ENCODE data around the gene EMC9.

EMC9 gene

DNA sequence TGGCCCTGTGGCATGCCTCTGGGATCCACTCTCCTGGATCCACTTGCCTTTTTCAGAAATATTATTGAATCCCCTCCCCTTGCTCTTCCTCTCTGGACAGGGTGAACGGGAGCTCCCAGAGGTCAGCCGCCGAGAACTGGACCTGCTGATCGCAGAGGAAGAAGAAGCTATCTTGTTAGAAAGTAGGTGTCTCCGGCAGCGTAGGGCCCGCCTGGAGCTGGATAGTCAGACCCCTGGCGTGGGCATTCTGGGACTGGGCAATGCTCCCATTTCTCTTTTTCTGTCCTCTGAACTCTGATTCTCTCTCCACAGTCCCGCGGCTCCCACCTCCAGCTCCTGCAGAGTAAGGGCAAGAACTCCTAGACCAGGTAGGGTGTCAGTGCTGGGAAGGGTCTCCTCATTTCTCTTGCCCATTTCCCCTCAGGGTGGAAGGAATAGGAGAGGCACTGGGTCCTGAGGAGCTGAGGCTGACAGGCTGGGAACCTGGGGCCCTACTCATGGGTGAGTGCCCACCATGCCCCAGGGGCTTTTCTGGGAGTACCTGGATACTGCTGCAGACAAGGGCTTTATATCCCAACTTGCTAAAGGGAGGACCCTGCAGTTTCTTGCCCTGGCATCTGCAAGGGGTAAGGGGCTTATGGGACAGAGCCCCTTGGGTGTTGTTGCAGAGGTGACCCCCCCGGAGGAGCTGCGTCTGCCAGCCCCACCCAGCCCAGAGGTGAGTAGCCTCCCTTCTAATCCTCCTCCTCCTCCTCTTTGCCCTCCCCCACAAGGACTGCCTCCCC lies 35.8 kb upstream of the EMC9 start:
- no peak for DNase-seq

- no peak for DNase-seq
Observed at GRCh38 chr14:24176599-24176998, 35.2 kb upstream of the EMC9 start.

GRCh38 chr14:24172871-24173281 lies 31.5 kb upstream of the EMC9 start:
- DNase-seq, result no peak

DNA sequence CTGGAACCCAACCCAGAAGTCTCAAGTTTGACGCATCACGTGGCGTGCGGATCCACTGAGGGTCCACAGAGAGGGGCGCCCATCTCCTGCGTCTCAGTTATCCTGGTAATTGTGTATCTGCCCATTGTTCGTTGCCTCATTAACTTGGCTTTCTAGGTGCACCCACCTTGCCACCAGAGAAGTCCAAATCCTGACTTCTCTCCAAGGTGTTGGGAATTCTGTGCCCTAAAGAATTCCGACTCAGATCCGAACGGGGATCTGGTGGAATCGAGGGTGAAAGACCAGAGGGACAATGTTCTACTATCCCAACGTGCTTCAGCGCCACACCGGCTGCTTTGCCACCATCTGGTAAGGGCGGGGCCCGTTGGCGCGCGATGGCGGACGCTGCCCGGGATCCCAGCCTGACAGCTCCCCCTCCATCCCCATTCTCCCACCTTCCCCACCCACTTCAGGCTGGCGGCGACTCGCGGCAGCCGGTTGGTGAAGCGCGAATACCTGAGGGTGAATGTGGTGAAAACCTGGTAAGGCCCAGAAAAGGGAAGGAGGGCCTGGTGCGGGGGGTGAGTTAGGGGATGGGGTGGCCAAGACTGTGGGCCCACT lies 31.0 kb upstream of the EMC9 start:
- DNase-seq, result peak; percentile 63

- DNase-seq, result peak; percentile 100
Observed at GRCh38 chr14:24171422-24172260, 30.2 kb upstream of the EMC9 start, which contains the start of gene REC8. Gene REC8 (plus strand): TSS chr14:24172080. CDS start chr14:24172553, 473 bp downstream.

GRCh38 chr14:24167469-24168114 lies 26.2 kb upstream of the EMC9 start:
- no peak for DNase-seq

DNA sequence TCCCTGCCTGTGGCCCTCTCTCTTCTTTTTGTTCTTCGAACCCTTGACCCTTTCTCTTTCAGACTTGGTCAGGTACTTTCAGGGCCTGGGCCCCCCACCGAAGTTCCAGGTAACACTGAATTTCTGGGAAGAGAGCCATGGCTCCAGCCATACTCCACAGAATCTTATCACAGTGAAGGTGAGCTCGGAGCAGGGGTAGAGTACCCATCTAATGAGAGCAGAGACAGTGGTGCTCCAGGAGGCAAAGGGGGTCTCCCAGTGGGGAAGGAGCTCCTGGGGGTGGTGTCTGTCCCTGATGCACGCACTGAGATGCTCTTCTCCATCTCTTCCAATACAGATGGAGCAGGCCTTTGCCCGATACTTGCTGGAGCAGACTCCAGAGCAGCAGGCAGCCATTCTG lies 24.4 kb upstream of the EMC9 start:
- DNase-seq, result no peak

DNA sequence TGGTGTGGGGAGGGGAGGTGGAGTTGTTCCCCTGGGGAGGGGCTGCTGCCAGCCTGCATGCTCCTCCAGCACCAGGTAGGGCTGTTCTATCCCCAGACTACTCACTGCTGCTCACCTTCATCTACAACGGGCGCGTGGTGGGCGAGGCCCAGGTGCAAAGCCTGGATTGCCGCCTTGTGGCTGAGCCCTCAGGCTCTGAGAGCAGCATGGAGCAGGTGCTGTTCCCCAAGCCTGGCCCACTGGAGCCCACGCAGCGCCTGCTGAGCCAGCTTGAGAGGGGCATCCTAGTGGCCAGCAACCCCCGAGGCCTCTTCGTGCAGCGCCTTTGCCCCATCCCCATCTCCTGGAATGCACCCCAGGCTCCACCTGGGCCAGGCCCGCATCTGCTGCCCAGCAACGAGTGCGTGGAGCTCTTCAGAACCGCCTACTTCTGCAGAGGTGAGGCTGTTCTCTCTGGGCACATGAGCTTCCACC lies 23.2 kb upstream of the EMC9 start:
- no peak for DNase-seq

DNA sequence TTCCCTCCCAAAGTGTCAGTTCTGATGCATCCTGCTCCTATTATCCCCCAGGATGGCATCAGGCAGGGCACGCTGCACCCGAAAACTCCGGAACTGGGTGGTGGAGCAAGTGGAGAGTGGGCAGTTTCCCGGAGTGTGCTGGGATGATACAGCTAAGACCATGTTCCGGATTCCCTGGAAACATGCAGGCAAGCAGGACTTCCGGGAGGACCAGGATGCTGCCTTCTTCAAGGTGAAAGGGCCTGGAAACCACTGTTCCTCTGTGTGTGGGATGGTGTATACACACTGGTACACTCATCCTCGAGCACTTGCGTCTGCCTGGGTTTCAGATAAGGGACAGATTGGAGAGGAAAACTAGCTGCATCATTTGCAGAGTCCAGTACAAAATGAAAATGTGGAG lies 20.7 kb upstream of the EMC9 start:
- DNase-seq, result no peak

- DNase-seq, result peak; percentile 90
Observed at GRCh38 chr14:24160850-24161804, 19.7 kb upstream of the EMC9 start, which contains the start of gene IRF9. Gene IRF9 (plus strand): TSS chr14:24161265. CDS start chr14:24162145, 880 bp downstream.

- DNase-seq, result no peak
Observed at GRCh38 chr14:24160499-24160849, 19.1 kb upstream of the EMC9 start.

- no peak for DNase-seq
Observed at GRCh38 chr14:24159777-24160498, 18.5 kb upstream of the EMC9 start.

- no peak for DNase-seq
Observed at GRCh38 chr14:24157331-24157730, 15.9 kb upstream of the EMC9 start.

DNA sequence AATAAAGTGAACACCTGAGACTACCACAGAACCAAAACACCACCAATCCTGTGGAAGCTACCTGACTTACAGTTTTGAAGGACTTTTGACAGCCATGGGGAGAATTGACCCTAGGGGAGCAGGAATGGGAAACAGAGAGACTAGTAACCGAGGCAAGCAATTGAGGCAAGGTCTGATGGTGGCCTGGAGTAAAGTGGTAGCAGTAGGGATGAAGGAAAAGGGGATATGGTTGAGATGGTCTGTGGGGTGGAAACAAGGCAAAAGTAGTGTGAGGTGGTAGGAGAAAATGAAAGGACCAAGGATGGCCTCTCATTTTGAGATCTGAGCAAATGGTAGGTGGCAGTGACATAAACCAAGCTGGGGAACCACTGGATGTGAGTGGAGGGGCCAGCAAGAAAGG lies 15.4 kb upstream of the EMC9 start:
- no peak for DNase-seq

DNA sequence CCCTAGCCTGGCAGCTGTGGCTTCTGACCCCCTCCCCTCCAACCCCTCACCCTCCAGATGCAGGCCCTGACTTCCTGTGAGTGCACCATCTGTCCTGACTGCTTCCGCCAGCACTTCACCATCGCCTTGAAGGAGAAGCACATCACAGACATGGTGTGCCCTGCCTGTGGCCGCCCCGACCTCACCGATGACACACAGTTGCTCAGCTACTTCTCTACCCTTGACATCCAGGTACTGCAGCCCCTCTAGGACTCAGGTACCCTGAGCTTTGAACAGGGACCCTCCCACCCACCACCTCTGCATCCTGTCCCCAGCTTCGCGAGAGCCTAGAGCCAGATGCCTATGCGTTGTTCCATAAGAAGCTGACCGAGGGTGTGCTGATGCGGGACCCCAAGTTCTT lies 13.7 kb upstream of the EMC9 start:
- DNase-seq, result no peak

GRCh38 chr14:24151404-24152080 lies 10.2 kb upstream of the EMC9 start:
- no peak for DNase-seq

DNA sequence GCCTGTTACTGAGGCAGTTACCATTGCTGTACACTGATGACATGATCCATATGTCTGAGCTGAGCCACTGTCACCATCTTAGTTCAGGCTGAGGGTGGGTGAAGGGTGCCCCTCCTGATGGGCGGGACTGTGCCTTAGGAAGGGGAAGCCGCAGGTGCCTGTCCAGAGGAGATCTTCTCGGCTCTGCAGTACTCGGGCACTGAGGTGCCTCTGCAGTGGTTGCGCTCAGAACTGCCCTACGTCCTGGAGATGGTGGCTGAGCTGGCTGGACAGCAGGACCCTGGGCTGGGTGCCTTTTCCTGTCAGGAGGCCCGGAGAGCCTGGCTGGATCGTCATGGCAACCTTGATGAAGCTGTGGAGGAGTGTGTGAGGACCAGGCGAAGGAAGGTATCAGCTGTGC lies 9.6 kb upstream of the EMC9 start:
- DNase-seq, result no peak

DNA sequence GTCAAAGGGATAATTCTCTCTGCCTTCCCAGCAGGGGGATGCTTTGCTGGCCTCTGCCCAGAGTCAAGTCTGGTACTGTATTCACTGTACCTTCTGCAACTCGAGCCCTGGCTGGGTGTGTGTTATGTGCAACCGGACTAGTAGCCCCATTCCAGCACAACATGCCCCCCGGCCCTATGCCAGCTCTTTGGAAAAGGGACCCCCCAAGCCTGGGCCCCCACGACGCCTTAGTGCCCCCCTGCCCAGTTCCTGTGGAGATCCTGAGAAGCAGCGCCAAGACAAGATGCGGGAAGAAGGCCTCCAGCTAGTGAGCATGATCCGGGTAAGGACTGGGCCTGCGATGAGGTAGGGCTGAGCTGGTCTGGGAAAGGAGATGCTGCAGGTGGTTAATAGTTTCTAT lies 9.2 kb upstream of the EMC9 start:
- no peak for DNase-seq

- DNase-seq, result no peak
Observed at GRCh38 chr14:24150061-24150460, 8.7 kb upstream of the EMC9 start.

DNA sequence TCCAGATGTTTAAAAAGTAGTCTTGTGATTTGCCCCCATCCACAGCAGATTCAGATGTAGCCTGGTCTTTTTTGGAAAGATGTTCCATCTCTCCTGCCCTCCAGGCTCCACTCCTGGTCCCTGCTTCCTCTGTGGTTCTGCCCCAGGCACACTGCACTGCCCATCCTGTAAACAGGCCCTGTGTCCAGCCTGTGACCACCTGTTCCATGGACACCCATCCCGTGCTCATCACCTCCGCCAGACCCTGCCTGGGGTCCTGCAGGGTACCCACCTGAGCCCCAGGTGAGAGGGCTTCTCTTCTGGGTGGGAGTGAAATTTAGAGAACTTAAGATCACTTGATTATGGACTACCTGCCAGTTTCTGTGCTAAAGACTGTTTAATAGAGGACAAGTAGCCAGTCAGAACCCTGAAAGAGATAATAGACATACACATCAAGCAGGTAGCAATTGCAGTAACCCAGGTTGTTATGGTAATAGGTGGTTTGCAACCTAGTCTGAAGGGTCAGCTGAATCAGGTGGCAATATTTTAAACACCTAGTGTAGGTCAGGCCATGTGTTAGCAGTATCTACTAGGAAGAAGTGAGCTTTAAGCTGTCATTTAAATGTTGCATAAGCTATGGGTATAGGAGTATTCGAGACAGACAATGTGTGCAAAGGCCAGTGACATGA lies 8.0 kb upstream of the EMC9 start:
- DNase-seq, result no peak
